ENCODE measurements around the gene CLCN5. TPM values are rescaled to one million over a fixed set of nuclear protein-coding genes. Genes with fewer than 3 reads are reported as not detected.

CLCN5 gene
- polyA plus RNA-seq (2013, experiment 1 of 2; ENCODE audit: insufficient read length): 2.4 TPM
- polyA plus RNA-seq (2013, experiment 2 of 2; ENCODE audit: insufficient read length): 2.3 TPM

GRCh38 chrX:49922291-49923241, at the start of gene CLCN5:
TSS of gene CLCN5 (plus strand) at chrX:49922596. CDS start at chrX:49925299, 2,703 bp downstream.
- DNase-seq: peak; percentile 93

- DNase-seq: peak; percentile 25
Measured at GRCh38 chrX:49876750-49877149, 45.6 kb upstream of the CLCN5 start.

GRCh38 chrX:49877397-49878101, 44.8 kb upstream of the CLCN5 start:
- DNase-seq: no peak

GRCh38 chrX:49878128-49878833, 44.1 kb upstream of the CLCN5 start:
- no peak for DNase-seq

GRCh38 chrX:49878834-49879655, 43.4 kb upstream of the CLCN5 start, which contains the start of gene USP27X:
TSS of gene USP27X (plus strand) at chrX:49879484. CDS start at chrX:49880308, 824 bp downstream.
- DNase-seq: peak; percentile 84

GRCh38 chrX:49879656-49880277, 42.6 kb upstream of the CLCN5 start:
- peak; percentile 5 for DNase-seq

GRCh38 chrX:49880668-49881067, 41.7 kb upstream of the CLCN5 start:
- DNase-seq: no peak

GRCh38 chrX:49884290-49884862, 38.0 kb upstream of the CLCN5 start:
- DNase-seq: peak; percentile 45

GRCh38 chrX:49892542-49892941, 29.9 kb upstream of the CLCN5 start:
- no peak for DNase-seq

- no peak for DNase-seq
Measured at GRCh38 chrX:49896951-49897350, 25.4 kb upstream of the CLCN5 start.

- DNase-seq: no peak
Measured at GRCh38 chrX:49901048-49901447, 21.3 kb upstream of the CLCN5 start.

GRCh38 chrX:49910344-49910743, 12.1 kb upstream of the CLCN5 start:
- no peak for DNase-seq

- DNase-seq: no peak
Measured at GRCh38 chrX:49912086-49912485, 10.3 kb upstream of the CLCN5 start.

GRCh38 chrX:49912861-49913260, 9.5 kb upstream of the CLCN5 start:
- DNase-seq: no peak

- DNase-seq: peak; percentile 47
Measured at GRCh38 chrX:49915361-49916222, 6.8 kb upstream of the CLCN5 start.

- peak; percentile 28 for DNase-seq
Measured at GRCh38 chrX:49919617-49920016, 2.8 kb upstream of the CLCN5 start.

GRCh38 chrX:49921109-49921508, 1.3 kb upstream of the CLCN5 start:
- DNase-seq: no peak

GRCh38 chrX:49925176-49925575, 2.8 kb downstream of the CLCN5 start:
- no peak for DNase-seq

GRCh38 chrX:49930039-49930438, 7.6 kb downstream of the CLCN5 start:
- DNase-seq: no peak

- no peak for DNase-seq
Measured at GRCh38 chrX:49932791-49933190, 10.4 kb downstream of the CLCN5 start.

All from fibroblast of skin of back (primary cell).